Neural progenitor cell (in vitro differentiated cells): ENCODE results near the gene GJB3. TPM values are rescaled to one million over a fixed set of nuclear protein-coding genes. Genes with fewer than 3 reads are reported as not detected.

Experiments used
- DNase-seq: peaks from one replicate; pipeline ENCODE4 v3.0.0-alpha.2; 2016; ENCODE audit warnings: low spot score
- H2AFZ ChIP-seq: fragments of 200-600 bp; sonication (generic); replicated peaks from 2 replicates; pipeline ENCODE4 v1.6.1; 2016; ENCODE audit warnings: antibody characterized with exemption
- H3F3A ChIP-seq: fragments of 200-600 bp; sonication (generic); 2 replicates; pipeline ENCODE4 v1.6.1; 2016; ENCODE audit warnings: antibody characterized with exemption, low read depth
- H3K27ac ChIP-seq: fragments of 200-600 bp; sonication (generic); 2 replicates; pipeline ENCODE4 v1.5.1; 2016; ENCODE audit warnings: mild to moderate bottlenecking
- H3K27me3 ChIP-seq: fragments of 200-600 bp; sonication (generic); 2 replicates; pipeline ENCODE4 v1.6.1; 2016; ENCODE audit warnings: mild to moderate bottlenecking, moderate library complexity
- H3K36me3 ChIP-seq: fragments of 200-600 bp; sonication (generic); 2 replicates; pipeline ENCODE4 v1.5.1; 2016
- H3K4me1 ChIP-seq: fragments of 200-600 bp; sonication (generic); 2 replicates; pipeline ENCODE4 v1.6.1; 2016; ENCODE audit warnings: mixed run types
- H3K4me2 ChIP-seq: fragments of 200-600 bp; sonication (generic); 2 replicates; pipeline ENCODE4 v1.6.1; 2016
- H3K4me3 ChIP-seq: fragments of 200-600 bp; sonication (generic); 2 replicates; pipeline ENCODE4 v1.5.1; 2016
- H3K79me2 ChIP-seq: fragments of 200-600 bp; sonication (generic); 2 replicates; pipeline ENCODE4 v1.6.1; 2016; ENCODE audit warnings: low read depth
- H3K9ac ChIP-seq: fragments of 200-600 bp; sonication (generic); 2 replicates; pipeline ENCODE4 v1.6.1; 2016
- H3K9me3 ChIP-seq: fragments of 200-600 bp; sonication (generic); 2 replicates; pipeline ENCODE4 v1.5.1; 2016; ENCODE audit warnings: low read depth
- H4K20me1 ChIP-seq: fragments of 200-600 bp; sonication (generic); 2 replicates; pipeline ENCODE4 v1.6.1; 2016; ENCODE audit warnings: low read depth
- H3K27ac Mint-ChIP-seq: 3 replicates; pipeline ENCODE4 v1.8.0; 2021; ENCODE audit warnings: mixed read lengths
- H3K27me3 Mint-ChIP-seq: 2 replicates; pipeline ENCODE4 v1.8.0; 2022; ENCODE audit warnings: low read depth, mild to moderate bottlenecking, inconsistent platforms, moderate library complexity, mixed read lengths; ENCODE audit not compliant: insufficient read depth
- H3K36me3 Mint-ChIP-seq: 3 replicates; pipeline ENCODE4 v1.8.0; 2021; ENCODE audit warnings: mixed read lengths
- H3K4me1 Mint-ChIP-seq: 3 replicates; pipeline ENCODE4 v1.8.0; 2021; ENCODE audit warnings: mixed read lengths
- H3K4me3 Mint-ChIP-seq: 3 replicates; pipeline ENCODE4 v1.8.0; 2021; ENCODE audit warnings: mild to moderate bottlenecking, moderate library complexity, mixed read lengths
- H3K9me3 Mint-ChIP-seq: 3 replicates; pipeline ENCODE4 v1.8.0; 2020; ENCODE audit warnings: mixed read lengths
- CTCF ChIP-seq: fragments of 200-600 bp; sonication (generic); IDR thresholded peaks from 2 replicates; pipeline ENCODE4 v1.5.1; 2017; ENCODE audit warnings: antibody characterized with exemption, mild to moderate bottlenecking
- EZH2 ChIP-seq: fragments of 200-600 bp; sonication (generic); IDR thresholded peaks from 2 replicates; pipeline ENCODE4 v1.6.1; 2017; ENCODE audit warnings: antibody characterized with exemption, mild to moderate bottlenecking, moderate library complexity
- EZH2phosphoT487 ChIP-seq: fragments of 200-600 bp; sonication (generic); IDR thresholded peaks from 2 replicates; pipeline ENCODE4 v1.6.1; 2017; ENCODE audit warnings: antibody characterized with exemption
- total RNA-seq: library from RNA; depleted of rRNA; stranded (reverse); fragments of >200 nt; gene quantifications from 2 replicates; pipeline ENCODE4 v1.2.3, GENCODE V29; 2015; ENCODE audit warnings: low replicate concordance

The GJB3 gene
- total RNA-seq, 1 donor from 2014 or later, result not detected

- no peak overlapping the region for H3K4me2 ChIP-seq
- no peak overlapping the region for H3K4me3 ChIP-seq
- H3K4me3 Mint-ChIP-seq, result no peak overlapping the region
- H3K79me2 ChIP-seq, result no peaks in the 10 kb centered on the region
- peaks cover 4% of the 10 kb centered on the region for H3K4me1 Mint-ChIP-seq
- peaks cover 32% of the 10 kb centered on the region for H3K27me3 Mint-ChIP-seq
- no peaks in the 10 kb centered on the region for H3K36me3 Mint-ChIP-seq
- no peak for DNase-seq
- H3K27me3 ChIP-seq, result peaks cover 62% of the 10 kb centered on the region
- no peaks in the 10 kb centered on the region for H3K9me3 Mint-ChIP-seq
- no peak overlapping the region for H3K9ac ChIP-seq
- H4K20me1 ChIP-seq, result peaks cover 9% of the 10 kb centered on the region
- no peak overlapping the region for H3K27ac Mint-ChIP-seq
- no peaks in the 10 kb centered on the region for H3K36me3 ChIP-seq
- no peaks in the 10 kb centered on the region for H3K9me3 ChIP-seq
- H2AFZ ChIP-seq, result no peak overlapping the region
- H3K27ac ChIP-seq, result no peak overlapping the region
- no peaks in the 10 kb centered on the region for H3F3A ChIP-seq
- no peak for TF ChIP-seq EZH2
- no peak for TF ChIP-seq CTCF
- no peak for TF ChIP-seq EZH2phosphoT487
- H3K4me1 ChIP-seq, result no peaks in the 10 kb centered on the region
Measured at GRCh38 chr1:34779526-34779925, 1.5 kb upstream of the GJB3 start.

- no peaks in the 10 kb centered on the region for H3F3A ChIP-seq
- H4K20me1 ChIP-seq, result peaks cover 9% of the 10 kb centered on the region
- TF ChIP-seq EZH2 (no peak), CTCF (no peak)
- no peaks in the 10 kb centered on the region for H3K9me3 ChIP-seq
- no peaks in the 10 kb centered on the region for H3K9me3 Mint-ChIP-seq
- no peaks in the 10 kb centered on the region for H3K36me3 Mint-ChIP-seq
- no peak overlapping the region for H3K4me3 ChIP-seq
- no peak for DNase-seq
- H3K79me2 ChIP-seq, result no peaks in the 10 kb centered on the region
- H2AFZ ChIP-seq, result no peak overlapping the region
- no peak overlapping the region for H3K27ac Mint-ChIP-seq
- H3K4me2 ChIP-seq, result no peak overlapping the region
- no peak overlapping the region for H3K27ac ChIP-seq
- H3K4me3 Mint-ChIP-seq, result no peak overlapping the region
- H3K36me3 ChIP-seq, result no peaks in the 10 kb centered on the region
- H3K4me1 Mint-ChIP-seq, result peaks cover 4% of the 10 kb centered on the region
- H3K4me1 ChIP-seq, result no peaks in the 10 kb centered on the region
- H3K27me3 Mint-ChIP-seq, result peaks cover 36% of the 10 kb centered on the region
- H3K9ac ChIP-seq, result no peak overlapping the region
- peaks cover 62% of the 10 kb centered on the region for H3K27me3 ChIP-seq
Measured at GRCh38 chr1:34779962-34780361, 1.1 kb upstream of the GJB3 start.

DNA sequence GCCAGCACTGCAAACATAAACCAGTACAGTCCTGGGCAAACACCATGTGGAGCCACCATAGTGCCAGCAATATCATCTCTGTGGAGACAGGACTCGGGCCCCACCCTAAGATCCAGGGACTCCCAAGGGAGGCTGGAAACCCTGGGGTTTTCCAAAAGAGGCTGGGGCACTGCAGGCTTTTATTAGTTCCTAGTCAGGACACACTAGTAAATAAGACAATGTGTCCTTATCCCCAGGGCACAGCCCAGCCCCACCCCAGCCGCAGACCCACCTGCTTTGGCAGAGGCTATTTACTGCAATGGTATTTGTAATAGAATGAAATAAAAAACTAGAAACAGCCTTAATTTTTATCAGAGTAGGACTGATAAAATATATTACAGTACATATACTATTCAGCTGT, 486 bp upstream of the GJB3 start:
- no peak for TF ChIP-seq EZH2phosphoT487
- TF ChIP-seq EZH2, result no peak
- TF ChIP-seq CTCF, result no peak
- H3K27me3 Mint-ChIP-seq, result peaks cover 38% of the 10 kb centered on the region
- H3F3A ChIP-seq, result no peaks in the 10 kb centered on the region
- H3K9me3 ChIP-seq, result no peaks in the 10 kb centered on the region
- no peak overlapping the region for H3K9ac ChIP-seq
- no peaks in the 10 kb centered on the region for H3K9me3 Mint-ChIP-seq
- no peak overlapping the region for H2AFZ ChIP-seq
- H3K27ac Mint-ChIP-seq, result no peak overlapping the region
- H3K79me2 ChIP-seq, result no peaks in the 10 kb centered on the region
- peaks cover 4% of the 10 kb centered on the region for H3K4me1 Mint-ChIP-seq
- no peak overlapping the region for H3K27ac ChIP-seq
- H3K36me3 ChIP-seq, result no peaks in the 10 kb centered on the region
- H4K20me1 ChIP-seq, result peaks cover 9% of the 10 kb centered on the region
- H3K27me3 ChIP-seq, result peaks cover 62% of the 10 kb centered on the region
- peak overlapping the region; percentile 90 for H3K4me2 ChIP-seq
- H3K4me3 Mint-ChIP-seq, result peak overlapping the region; percentile 57
- DNase-seq, result no peak
- H3K4me1 ChIP-seq, result no peaks in the 10 kb centered on the region
- H3K4me3 ChIP-seq, result no peak overlapping the region
- no peaks in the 10 kb centered on the region for H3K36me3 Mint-ChIP-seq
